CD4-positive, alpha-beta T cell treated with Interleukin-1 beta for 1 hour (primary cell): ENCODE results near the gene TACR1.

Experiments used
- DNase-seq, 2 donors: peaks; one replicate each; pipeline ENCODE4 v3.0.0-alpha.2; 2020 to 2022

TACR1 gene

DNA sequence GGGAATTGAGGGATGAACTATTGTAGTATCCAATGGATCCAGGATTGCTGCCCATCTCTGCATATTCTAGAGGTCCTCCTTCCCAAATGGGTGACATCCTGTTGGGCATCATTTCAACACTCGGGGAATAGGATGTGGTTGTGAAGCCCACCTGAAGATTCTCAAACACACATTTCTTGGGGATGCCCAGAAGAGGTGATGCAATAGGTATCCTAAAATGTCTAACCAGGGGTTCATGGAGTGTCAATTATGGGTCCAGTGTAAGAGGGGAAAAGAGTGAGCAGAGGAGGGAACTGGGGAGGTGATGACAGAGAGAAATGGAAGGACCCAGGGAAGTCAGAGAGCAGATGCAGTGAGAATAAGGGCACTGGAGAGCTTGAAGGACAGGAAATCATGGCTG is 188.7 kb downstream of the TACR1 start:
- no peak for DNase-seq

DNA sequence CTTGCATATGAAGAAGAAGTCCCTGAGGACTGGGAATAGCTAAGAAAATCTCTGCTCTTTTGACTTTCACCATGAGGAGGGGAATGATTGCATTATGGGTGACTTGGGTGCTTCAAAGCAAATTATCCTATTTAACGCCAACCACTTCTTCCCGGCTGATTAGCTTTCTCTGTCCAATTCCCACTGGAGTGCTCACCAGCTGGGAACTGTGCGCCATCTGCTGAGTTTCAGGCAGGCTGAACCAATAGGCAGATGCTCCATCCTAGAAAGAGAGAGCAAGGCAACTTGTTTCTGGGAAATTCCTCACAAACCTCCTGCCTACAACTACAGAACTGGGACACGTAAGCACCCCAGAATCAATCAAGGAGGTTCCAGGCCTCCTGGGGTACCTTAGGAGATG is 191.5 kb downstream of the TACR1 start:
- DNase-seq: no peak

DNA sequence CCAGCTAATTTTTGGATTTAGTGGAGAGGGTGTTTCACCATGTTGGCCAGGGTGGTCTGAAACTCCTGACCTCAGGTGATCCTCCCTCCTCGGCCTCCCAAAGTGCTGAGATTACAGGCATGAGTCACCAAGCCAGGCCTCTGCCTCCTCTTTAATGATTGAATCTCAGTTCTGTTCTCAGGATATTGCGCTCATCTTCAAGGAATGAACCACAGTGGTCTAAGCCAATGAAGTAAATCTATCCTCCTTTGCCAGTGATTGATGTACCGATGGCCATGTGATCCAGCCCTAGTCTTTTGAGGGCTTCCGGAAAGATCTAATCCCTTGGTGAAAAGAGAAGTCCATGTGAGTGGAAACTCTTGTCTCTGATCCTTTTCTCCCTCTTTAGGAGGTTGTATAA is 192.3 kb downstream of the TACR1 start:
- no peak for DNase-seq

DNA sequence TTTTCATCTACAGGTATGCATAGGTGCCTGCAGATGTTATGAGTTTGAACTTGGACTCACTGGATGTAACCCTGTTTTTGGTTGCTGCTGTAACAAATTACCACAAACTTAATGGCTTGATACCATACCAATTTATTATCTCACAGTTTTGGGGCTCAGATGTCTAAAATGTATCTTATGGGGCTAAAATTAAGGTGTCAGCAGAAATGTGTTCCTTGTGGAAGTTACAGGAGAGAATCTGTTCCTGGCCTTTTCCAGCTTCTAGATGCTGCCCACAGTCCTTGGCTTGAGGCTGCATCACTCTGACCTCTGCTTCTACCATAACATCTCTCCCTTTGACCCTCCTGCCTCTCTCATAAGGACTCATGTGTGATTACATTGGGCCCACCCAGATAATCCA is 193.3 kb downstream of the TACR1 start:
- DNase-seq: no peak

DNA sequence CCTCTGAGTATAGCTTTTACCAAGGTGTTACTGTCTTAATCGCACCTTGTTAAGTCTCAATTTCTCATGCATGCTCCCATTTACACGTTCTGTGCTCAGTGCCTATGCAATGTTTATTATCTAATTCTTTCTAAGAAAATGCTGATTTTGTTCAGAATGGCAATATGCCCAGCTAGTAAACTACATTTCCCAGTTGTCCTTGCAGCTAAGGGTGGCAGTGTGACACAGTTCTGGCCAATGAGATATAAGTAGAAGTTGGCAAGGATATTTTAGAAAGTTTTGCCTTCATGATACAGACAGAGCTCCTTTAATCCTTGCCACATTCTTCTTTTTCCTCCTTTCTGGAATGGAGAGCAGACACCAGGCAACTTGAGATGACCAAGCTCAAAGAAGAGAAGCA is 195.5 kb downstream of the TACR1 start:
- DNase-seq: no peak

DNA sequence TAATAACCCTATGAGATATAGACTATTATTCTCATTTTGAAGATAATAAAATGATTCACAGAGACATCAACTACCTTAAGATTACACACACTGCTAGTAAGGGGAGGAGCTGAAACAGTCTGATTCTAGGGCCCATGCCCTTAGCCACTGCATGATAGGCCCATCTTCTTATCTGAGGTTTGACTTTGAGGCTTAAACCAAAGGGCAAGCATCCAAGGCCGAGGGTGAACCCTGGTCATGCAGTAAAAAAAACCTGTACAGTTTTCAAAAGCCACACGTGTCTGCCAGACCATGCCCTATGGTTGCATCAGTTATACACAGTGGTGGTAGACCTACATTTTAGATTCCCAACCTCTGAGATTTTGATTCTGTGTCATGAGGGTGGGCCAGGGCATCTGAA is 196.0 kb downstream of the TACR1 start:
- DNase-seq: no peak

DNA sequence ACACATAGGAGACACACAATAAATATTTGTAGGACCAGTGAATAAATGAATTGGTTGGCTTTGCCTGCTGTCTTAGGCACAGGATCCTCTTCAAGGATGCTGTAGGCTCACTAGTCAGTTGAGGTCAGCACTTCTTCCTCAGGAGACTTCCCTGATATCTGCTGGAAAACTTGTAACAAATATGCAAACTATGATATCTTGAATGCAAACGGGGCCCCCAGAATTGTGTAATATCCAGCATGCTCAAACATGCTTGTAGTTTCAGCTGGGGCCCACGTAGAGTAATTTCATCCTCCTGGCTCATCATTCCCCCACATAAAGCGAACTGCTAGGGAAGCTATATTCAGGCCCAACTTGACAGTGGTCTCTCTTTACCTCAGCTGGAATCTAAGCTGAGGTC is 197.3 kb downstream of the TACR1 start:
- DNase-seq: no peak

DNA sequence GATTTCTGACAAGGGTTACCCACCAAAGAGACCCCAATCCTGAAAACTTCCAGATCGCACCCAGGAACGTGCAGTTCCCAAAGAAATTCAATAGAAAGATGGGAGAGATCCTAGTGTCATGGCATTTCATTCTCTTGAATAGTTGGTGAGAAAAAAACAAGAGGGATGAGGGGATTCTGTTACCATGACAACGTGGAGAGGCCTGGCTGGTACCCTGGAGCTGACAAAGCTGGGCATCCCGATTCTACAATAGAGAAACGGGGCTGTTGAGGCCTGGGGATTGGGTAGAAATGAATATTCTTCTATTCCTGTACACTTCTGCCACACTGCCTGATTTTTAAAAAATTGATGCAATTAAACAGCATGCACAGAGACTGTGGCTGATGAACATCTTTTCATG is 199.9 kb downstream of the TACR1 start:
- DNase-seq: no peak
